GM12891 (cell line): ENCODE results near the gene CYP26B1.
"Not testable (repeated sequence)": the region's sequence is repeated elsewhere in the genome, so short reads cannot be mapped to it uniquely, and the experiment has no call there.

Experiments
- DNase-seq: peaks from one replicate; pipeline ENCODE4 v3.0.0; 2011; ENCODE audit warnings: low spot score; ENCODE audit not compliant: insufficient read length
- FAIRE-seq: peaks from 2 replicates; lab custom pipeline; 2011; peaks lifted over from hg19 to GRCh38; lab: Jason Lieb, UNC
- PAX5 ChIP-seq: IDR thresholded peaks from 2 replicates; pipeline ENCODE4 v1.6.1; 2011; ENCODE audit warnings: low read length, moderate library complexity, mild to moderate bottlenecking; ENCODE audit not compliant: insufficient read depth, severe bottlenecking
- POLR2A ChIP-seq: IDR thresholded peaks from 2 replicates; pipeline ENCODE4 v1.6.1; 2011; ENCODE audit warnings: low read depth, low read length, control low read depth
- POLR2AphosphoS5 ChIP-seq: IDR thresholded peaks from 2 replicates; pipeline ENCODE4 v1.6.1; 2011; ENCODE audit warnings: low read depth, low read length, control low read depth
- POU2F2 ChIP-seq: IDR thresholded peaks from 2 replicates; pipeline ENCODE4 v1.6.1; 2011; ENCODE audit warnings: low read depth, mild to moderate bottlenecking, control low read depth, low read length, moderate library complexity
- SPI1 ChIP-seq: IDR thresholded peaks from 2 replicates; pipeline ENCODE4 v1.6.1; 2011; ENCODE audit warnings: low read depth, low read length, control low read depth
- TAF1 ChIP-seq: IDR thresholded peaks from 2 replicates; pipeline ENCODE4 v1.6.1; 2011; ENCODE audit warnings: low read depth, low read length, control low read depth

CYP26B1 gene

GRCh38 chr2:72097276-72097675 lies 50.4 kb downstream of the CYP26B1 start:
- DNase-seq (no peak), FAIRE-seq (no peak)
- TF ChIP-seq SPI1 (no peak), POU2F2 (no peak), TAF1 (no peak), PAX5 (no peak), POLR2A (no peak), POLR2AphosphoS5 (no peak)

- DNase-seq: no peak
- FAIRE-seq: no peak
- TF ChIP-seq POLR2A (no peak), POLR2AphosphoS5 (no peak), POU2F2 (no peak), PAX5 (no peak), TAF1 (no peak), SPI1 (no peak)
Observed at GRCh38 chr2:72096181-72096580, 51.5 kb downstream of the CYP26B1 start.

- no peak for DNase-seq
- no peak for TF ChIP-seq POU2F2
- no peak for TF ChIP-seq TAF1
- no peak for TF ChIP-seq SPI1
- no peak for TF ChIP-seq POLR2AphosphoS5
- TF ChIP-seq PAX5: no peak
- TF ChIP-seq POLR2A: no peak
- FAIRE-seq: no peak
Observed at GRCh38 chr2:72095364-72095763, 52.3 kb downstream of the CYP26B1 start.

GRCh38 chr2:72094701-72095100 lies 53.0 kb downstream of the CYP26B1 start:
- no peak for FAIRE-seq
- no peak for TF ChIP-seq TAF1
- no peak for TF ChIP-seq PAX5
- no peak for TF ChIP-seq POLR2AphosphoS5

GRCh38 chr2:72092111-72092510 lies 55.6 kb downstream of the CYP26B1 start:
- DNase-seq (no peak), FAIRE-seq (no peak)
- TF ChIP-seq POLR2A: no peak
- TF ChIP-seq POU2F2: no peak
- no peak for TF ChIP-seq TAF1
- TF ChIP-seq POLR2AphosphoS5: no peak
- TF ChIP-seq PAX5: no peak
- TF ChIP-seq SPI1: no peak

More at GRCh38 chr2:72094701-72095100, 53.0 kb downstream of the CYP26B1 start:
- DNase-seq: no peak

GRCh38 chr2:72090781-72091482 lies 56.7 kb downstream of the CYP26B1 start:
- no peak for DNase-seq
- TF ChIP-seq SPI1: no peak
- no peak for TF ChIP-seq POLR2AphosphoS5
- no peak for TF ChIP-seq POU2F2
- no peak for TF ChIP-seq TAF1
- TF ChIP-seq PAX5: no peak
- no peak for TF ChIP-seq POLR2A
- FAIRE-seq: no peak

GRCh38 chr2:72090271-72090720 lies 57.4 kb downstream of the CYP26B1 start:
- DNase-seq (no peak), FAIRE-seq (no peak)
- TF ChIP-seq POLR2AphosphoS5 (no peak), PAX5 (no peak)

- DNase-seq (no peak), FAIRE-seq (no peak)
- TF ChIP-seq POLR2A (no peak), POU2F2 (no peak), TAF1 (no peak), SPI1 (no peak), PAX5 (no peak), POLR2AphosphoS5 (no peak)
Observed at GRCh38 chr2:72089537-72089936, 58.1 kb downstream of the CYP26B1 start.

- TF ChIP-seq POU2F2 (no peak), SPI1 (no peak), PAX5 (no peak), TAF1 (no peak), POLR2AphosphoS5 (no peak), POLR2A (no peak)
Observed at GRCh38 chr2:72089028-72089427, 58.6 kb downstream of the CYP26B1 start.

GRCh38 chr2:72086871-72087633 lies 60.6 kb downstream of the CYP26B1 start:
- DNase-seq, FAIRE-seq: not testable (repeated sequence)

More at GRCh38 chr2:72089028-72089427, 58.6 kb downstream of the CYP26B1 start:
- FAIRE-seq (no peak), DNase-seq (no peak)

GRCh38 chr2:72085513-72085912 lies 62.1 kb downstream of the CYP26B1 start:
- TF ChIP-seq TAF1 (no peak), POU2F2 (no peak), PAX5 (no peak), POLR2A (no peak), POLR2AphosphoS5 (no peak), SPI1 (no peak)
- DNase-seq: no peak
- FAIRE-seq: no peak
